ENCODE data around the gene LHX2. TPM values are rescaled to one million over a fixed set of nuclear protein-coding genes. Genes with fewer than 3 reads are reported as not detected.
A peak's percentile ranks its signal among the peaks of the same experiment; 100 is the strongest.

The LHX2 gene
- total and polyA plus RNA-seq, 8 donors: 0.18 TPM; not detected in 7

- Histone ChIP-seq H3K4me1 (peaks cover 36 to 81% (median 63%) of the 10 kb centered on the region in 4 donors), H3K9me3 (peaks cover 0 to 6% (median 0%) of the 10 kb centered on the region in 4 donors), H3K36me3 (no peaks in the 10 kb centered on the region), H3K27ac (no peak overlapping the region), H3K27me3 (peaks cover 82 to 100% (median 100%) of the 10 kb centered on the region in 3 donors), H3K4me3 (peak overlapping the region in 1 of 4 donors; percentile 39)
- DNase-seq: no peak
- 6 to 16% (median 13%) methylated on average over 43 to 45 of the region's 45 CpGs for WGBS, 5 donors
- intact Hi-C loops (cut with DNase I; ENCODE audit: low total_unique reads): no loop called here
- TF ChIP-seq POLR2A (IDR thresholded peaks at IDR 0.05): no peak
- no peak for TF ChIP-seq EP300 (IDR thresholded peaks at IDR 0.05)
- no peak for TF ChIP-seq CTCF (IDR thresholded peaks at IDR 0.05)
- TF ChIP-seq POLR2AphosphoS5 (IDR thresholded peaks at IDR 0.05): no peak
These were observed 4.8 kb downstream of the LHX2 start for GRCh38 chr9:124016175-124017050.

- TF ChIP-seq CTCF (IDR thresholded peaks at IDR 0.05) (no peak), POLR2A (IDR thresholded peaks at IDR 0.05) (no peak), EP300 (IDR thresholded peaks at IDR 0.05) (no peak), POLR2AphosphoS5 (IDR thresholded peaks at IDR 0.05) (no peak)
- Histone ChIP-seq H3K27me3 (peaks cover 82 to 100% (median 100%) of the 10 kb centered on the region in 3 donors), H3K9me3 (peaks cover 0 to 6% (median 0%) of the 10 kb centered on the region in 4 donors), H3K27ac (no peak overlapping the region), H3K4me3 (peak overlapping the region in 3 of 4 donors; percentile 11 to 39 (median 33)), H3K4me1 (peaks cover 27 to 77% (median 58%) of the 10 kb centered on the region in 4 donors), H3K36me3 (no peaks in the 10 kb centered on the region)
- no peak for DNase-seq
- intact Hi-C loops (cut with DNase I; ENCODE audit: low total_unique reads): no loop called here
- WGBS, 5 donors: 4 to 5% (median 4%) methylated on average over 20 to 73 of the region's 73 CpGs
These were observed 5.7 kb downstream of the LHX2 start for GRCh38 chr9:124017051-124017928.

GRCh38 chr9:124017929-124018729 is 6.6 kb downstream of the LHX2 start:
- Histone ChIP-seq H3K4me3 (peak overlapping the region in 3 of 4 donors; percentile 13 to 39 (median 33)), H3K27ac (no peak overlapping the region), H3K4me1 (peaks cover 19 to 74% (median 52%) of the 10 kb centered on the region in 4 donors), H3K36me3 (no peaks in the 10 kb centered on the region), H3K9me3 (peaks cover 0 to 6% (median 0%) of the 10 kb centered on the region in 4 donors), H3K27me3 (peaks cover 83 to 100% (median 100%) of the 10 kb centered on the region in 3 donors)
- WGBS, 5 donors: 3 to 8% (median 6%) methylated on average over 41 to 64 of the region's 64 CpGs
- no peak for DNase-seq
- intact Hi-C loops (cut with DNase I; ENCODE audit: low total_unique reads): no loop called here
- no peak for TF ChIP-seq EP300 (IDR thresholded peaks at IDR 0.05)
- no peak for TF ChIP-seq CTCF (IDR thresholded peaks at IDR 0.05)
